Choroid plexus epithelial cell (primary cell): Measurements from ENCODE around the gene E2F1.

Source experiments
- DNase-seq: peaks from one replicate; pipeline ENCODE4 v3.0.0-alpha.2; 2010; ENCODE audit warnings: low read depth
- H3K4me3 ChIP-seq: 2 replicates; pipeline ENCODE4 v1.5.1; 2011; ENCODE audit warnings: low read depth, mild to moderate bottlenecking, control low read depth, low read length, moderate library complexity
- TF ChIP-seq, protein P1 (sequence below): conservative IDR thresholded peaks from 2 replicates; pipeline ENCODE4 v1.5.1; 2011; ENCODE audit warnings: low read depth, mild to moderate bottlenecking, control low read depth, inconsistent platforms, low read length, moderate library complexity

E2F1 gene

DNA sequence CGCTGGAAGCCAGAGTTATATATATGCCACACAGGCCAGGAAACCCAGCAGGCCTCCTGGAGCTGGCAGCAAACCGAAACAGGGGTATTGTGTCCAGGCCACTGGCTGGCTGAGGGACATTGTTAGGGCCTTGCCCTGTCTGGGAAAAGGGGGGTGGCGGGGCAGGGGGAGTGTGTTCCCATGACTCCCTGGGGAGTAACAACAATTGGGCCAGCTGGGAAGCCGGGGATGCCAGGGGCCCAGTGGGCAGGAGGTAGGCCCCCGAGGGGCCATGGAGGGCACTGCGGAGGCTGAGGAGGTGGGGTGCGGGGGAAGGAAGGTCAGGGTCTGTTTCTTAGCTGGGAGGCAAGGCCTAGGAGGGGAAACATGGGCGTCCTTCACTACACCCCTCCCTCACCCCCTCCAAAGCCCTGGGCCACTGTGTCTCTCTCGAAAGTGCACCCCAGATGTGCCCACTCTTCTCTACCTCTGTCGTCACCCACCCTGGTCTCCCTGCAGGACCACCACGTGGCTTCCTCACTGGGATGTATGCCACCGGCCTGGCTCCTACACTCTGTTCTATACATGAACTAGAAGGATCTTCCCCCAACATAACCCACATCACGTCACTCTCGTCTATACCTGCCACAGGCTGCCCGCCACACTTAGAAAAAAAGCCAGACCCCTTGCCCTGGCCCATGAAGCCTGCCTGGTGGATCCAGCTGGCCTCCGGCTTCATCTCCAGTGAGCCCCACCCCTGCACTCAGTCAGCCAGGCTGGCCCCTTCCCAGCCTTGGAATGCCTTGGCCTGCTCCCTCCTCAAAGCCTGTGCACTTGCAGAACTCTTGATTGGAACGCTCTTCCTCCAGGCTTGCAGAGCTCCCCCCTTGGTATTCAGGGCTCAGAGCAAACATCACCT lies 7.8 kb upstream of the E2F1 start:
- DNase-seq: no peak
- TF ChIP-seq, protein P1, sequence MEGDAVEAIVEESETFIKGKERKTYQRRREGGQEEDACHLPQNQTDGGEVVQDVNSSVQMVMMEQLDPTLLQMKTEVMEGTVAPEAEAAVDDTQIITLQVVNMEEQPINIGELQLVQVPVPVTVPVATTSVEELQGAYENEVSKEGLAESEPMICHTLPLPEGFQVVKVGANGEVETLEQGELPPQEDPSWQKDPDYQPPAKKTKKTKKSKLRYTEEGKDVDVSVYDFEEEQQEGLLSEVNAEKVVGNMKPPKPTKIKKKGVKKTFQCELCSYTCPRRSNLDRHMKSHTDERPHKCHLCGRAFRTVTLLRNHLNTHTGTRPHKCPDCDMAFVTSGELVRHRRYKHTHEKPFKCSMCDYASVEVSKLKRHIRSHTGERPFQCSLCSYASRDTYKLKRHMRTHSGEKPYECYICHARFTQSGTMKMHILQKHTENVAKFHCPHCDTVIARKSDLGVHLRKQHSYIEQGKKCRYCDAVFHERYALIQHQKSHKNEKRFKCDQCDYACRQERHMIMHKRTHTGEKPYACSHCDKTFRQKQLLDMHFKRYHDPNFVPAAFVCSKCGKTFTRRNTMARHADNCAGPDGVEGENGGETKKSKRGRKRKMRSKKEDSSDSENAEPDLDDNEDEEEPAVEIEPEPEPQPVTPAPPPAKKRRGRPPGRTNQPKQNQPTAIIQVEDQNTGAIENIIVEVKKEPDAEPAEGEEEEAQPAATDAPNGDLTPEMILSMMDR: no peak
- no peak overlapping the region for H3K4me3 ChIP-seq

DNA sequence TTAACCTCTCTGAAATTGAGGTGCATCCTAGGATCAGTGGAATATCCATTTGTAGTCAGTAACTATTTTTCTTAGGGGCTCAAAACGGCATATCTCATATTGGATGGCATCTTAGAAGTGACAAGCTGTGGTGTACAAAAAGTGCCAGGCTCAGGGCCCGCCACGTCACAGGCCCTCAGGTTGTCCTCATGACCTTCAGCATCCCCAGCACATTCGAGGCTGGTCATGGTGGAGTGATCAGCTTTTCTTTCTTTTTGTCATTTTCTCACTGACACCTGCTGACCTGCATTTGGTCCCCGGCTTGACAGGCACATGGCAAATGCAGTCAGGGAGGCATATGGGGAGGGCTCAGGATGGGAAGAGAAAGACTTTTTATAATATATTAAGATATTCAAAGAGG lies 7.1 kb upstream of the E2F1 start:
- H3K4me3 ChIP-seq: no peak overlapping the region
- TF ChIP-seq, protein P1: no peak
- DNase-seq: no peak

DNA sequence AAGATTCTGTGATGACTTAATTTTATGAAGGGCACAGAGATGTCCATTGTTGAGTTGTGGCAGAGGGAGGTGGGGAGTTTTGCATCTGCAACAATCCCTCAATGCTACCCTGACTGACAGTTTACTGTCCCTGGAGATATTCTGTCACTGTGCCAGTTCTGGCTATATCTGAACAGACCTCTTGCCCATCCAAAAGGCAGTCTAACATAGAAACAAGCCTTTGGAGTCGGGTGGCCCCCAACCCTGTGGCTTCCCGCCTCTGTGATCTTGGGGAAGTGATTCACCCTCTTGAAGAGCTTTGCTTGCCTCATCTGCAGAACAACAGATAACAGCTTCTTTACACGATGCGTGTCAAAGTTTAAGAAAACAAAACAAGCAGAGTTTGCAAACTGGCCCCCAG lies 3.8 kb upstream of the E2F1 start:
- DNase-seq: peak; percentile 83

DNA sequence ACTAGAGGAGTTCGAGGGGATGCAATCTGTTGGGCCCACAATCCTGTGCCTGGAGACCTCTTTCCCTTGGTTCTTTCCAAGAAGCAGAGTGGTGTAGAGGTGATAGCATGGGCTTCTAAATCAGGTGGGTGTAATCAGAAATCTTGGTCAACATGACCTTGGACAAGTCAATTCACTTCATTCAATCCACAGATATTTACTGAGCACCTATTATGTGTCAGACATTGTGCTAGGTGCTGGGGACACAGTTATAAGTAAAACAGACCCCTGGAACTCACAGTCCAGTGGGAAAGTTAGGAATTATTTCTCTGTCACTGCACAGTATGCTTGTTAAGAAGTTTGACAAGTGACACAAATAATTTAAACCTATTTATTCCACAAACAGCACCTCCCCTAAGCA lies 3.3 kb upstream of the E2F1 start:
- TF ChIP-seq, protein P1: no peak
- H3K4me3 ChIP-seq: no peak overlapping the region
- DNase-seq: no peak

More for the DNA sequence above, 3.8 kb upstream of the E2F1 start:
- TF ChIP-seq, protein P1: no peak
- H3K4me3 ChIP-seq: no peak overlapping the region

DNA sequence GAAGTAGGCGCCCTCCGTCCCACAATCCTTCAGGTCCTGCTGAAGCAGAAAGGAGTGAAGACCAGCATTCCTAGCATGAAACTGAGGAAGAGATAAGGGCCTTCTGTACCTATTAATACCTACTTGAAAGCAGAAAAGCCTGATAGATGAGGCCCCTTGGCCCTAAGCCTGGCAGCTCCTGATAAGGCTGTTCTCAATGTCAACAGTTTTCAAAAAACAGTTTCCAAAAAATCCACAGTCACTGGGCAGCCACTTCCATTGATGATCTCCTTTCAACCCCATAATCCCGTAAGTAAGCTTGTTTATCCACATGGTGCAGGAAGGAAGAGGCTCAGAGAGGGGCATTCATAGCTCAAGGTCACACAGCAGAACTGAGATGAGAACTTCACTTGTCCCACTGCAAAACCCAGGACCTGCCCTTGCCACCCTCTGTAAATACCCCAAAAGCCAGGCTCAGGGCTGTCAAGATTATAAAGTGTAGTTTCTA lies 2.8 kb upstream of the E2F1 start:
- no peak for DNase-seq
- no peak overlapping the region for H3K4me3 ChIP-seq

DNA sequence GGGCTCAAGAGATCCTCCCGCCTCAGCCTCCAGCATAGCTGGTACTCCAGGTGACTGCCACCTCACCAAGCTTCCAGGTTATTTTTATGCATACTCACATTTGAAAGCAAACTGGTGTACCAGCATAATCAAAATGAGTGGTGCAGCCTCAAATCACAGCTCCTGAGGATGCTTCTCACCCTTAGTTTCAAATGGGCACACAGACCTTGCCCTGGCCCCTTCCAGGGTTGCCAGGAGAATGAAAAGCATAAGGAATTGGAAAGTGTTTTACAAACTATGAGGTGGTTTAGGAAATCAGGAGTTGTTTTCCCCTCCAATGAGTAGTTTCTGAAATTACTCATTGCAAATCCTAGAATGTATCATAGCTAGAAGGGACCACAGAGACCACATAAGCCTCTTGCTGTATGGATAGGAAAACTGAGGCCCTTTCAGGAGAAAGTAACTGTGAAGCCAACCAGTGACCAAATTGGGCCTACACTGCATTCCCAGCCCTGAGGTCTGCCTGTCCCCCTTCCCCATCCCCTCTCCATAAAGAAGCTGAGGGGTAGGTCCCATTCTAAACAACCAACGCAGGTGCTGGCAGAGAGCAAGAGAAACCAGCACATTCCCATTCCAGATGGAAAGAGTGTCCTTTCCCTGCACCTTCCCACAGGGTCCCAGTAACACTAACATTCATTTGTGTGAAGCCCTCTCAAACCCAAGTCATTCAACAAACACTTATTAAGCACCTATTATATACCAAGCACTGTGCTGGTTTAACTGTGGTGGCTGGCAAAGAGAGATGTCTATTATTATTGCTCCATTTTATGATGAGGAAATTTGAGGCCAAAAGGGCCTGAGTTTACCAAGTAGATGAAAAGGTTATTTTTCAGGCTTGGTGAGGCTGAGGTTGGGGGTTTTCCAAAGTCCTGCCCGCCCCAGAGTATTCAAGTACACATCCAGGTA lies 2.1 kb upstream of the E2F1 start:
- TF ChIP-seq, protein P1: no peak
- no peak overlapping the region for H3K4me3 ChIP-seq
- no peak for DNase-seq

More for the DNA sequence above, 2.8 kb upstream of the E2F1 start:
- TF ChIP-seq, protein P1: no peak
